ENCODE results near the gene DISP3.

DISP3 gene

DNA sequence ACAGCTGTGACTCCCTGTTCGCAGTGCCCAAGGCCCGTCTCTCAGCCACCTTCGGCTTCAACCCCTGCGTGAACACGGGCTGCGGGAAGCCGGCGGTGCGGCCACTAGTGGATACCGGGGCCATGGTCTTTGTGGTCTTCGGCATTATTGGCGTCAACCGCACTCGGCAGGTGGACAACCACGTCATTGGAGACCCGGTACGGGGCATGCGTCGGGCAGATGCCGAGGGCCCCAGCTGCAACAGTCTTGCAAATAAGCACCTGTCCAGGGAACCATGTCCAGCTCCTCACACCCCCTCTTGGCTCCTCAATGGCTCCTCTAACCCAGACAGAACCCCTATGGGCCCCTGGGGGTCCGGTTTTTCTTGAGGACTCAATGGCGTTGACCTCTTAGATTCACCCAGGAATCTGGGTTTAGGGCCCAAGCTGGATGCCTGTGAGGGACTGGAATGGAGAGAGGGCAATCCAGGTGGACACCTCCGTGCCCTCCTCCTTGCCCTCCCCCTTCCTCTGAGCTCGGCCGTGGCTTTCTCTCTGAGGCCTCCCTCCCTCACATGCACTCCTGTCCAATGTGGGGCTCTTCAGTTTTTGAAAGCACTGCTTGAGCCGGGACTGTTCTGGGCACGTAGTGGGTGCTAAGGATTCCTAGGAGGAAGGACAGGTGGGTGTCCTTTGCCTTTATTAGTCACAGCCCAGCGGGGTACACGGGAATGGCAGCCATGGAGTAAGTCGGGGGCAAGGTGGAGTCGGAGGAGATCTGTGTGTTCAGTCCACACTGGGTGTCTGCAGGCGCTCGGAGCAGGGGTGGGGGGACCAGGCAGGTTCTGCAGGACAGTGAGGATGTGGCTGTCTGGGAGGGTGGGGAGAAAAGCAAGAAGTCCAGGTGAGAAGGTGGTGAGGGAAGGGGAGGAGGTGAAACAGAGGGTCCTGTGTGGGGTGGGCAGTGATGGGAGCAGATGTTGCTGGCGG is 51.1 kb downstream of the DISP3 start:
- DNase-seq = no peak

DNA sequence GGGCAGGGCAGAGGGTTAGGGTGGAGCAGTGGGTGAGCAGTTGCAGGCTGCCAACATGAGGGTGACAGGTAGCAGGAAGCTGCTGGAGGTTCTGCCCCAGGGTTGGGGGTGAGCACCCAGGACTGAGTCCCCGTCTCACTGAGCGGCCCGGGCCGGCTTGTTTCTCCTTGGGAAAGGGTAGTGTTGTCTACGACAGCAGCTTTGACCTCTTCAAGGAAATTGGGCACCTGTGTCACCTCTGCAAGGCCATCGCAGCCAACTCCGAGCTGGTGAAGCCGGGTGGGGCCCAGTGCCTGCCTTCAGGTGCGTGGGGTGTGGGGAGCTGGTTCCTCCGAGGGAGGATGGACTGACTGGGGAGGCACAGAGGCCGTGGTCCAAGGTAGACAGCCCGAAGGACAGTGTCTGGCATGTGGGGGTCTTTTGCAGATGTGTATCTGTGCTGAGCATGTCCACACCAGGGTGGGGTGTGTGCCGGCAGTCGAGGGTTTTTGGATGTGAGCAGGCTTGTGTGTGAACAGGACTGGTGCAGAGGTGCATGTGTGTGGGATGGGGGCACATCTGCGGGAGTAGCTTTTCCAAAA is 51.9 kb downstream of the DISP3 start:
- no peak for DNase-seq

DNA sequence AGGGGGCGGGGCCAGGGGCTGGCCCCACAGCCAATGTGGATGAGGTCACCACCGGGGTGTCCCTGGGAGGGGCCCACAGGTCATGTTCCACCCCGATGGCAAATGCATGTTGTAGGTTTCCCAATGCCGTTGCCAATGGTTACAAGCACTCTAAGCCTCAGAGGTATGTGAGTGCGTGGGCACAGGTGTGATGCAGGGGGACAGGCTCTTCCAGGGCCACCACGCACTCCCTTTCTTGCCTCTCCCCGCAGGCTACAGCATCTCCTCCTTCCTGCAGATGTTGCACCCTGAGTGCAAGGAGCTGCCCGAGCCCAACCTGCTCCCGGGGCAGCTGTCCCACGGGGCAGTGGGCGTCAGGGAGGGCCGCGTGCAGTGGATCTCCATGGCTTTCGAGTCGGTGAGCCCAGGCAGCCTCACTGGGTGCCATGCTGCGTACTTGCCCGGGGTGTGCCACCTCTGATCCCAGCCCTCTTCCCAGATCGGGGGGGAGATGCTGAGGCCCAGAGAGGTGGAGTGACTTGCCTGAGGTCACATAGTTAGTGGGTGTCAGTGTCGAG is 52.4 kb downstream of the DISP3 start:
- DNase-seq = peak; percentile 8

DNA sequence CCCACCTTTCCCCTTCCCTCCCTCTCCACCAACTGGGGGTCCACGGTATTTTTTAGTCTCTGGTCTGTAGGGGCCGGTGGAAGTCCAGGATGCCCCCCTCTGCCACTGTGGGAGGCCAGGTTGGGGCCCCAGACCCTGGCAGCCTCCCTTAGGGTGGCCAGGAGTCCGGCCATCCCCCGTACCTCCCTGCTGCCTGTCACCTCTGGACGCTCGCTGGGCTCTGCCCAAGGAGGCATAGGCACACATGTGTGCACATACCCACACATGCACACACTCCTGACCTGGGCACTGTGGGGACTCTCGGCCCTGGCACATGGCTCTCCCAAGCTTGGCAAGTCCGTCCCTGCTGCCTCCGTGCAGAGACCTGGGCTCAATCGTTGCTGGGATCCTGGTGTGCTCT is 53.0 kb downstream of the DISP3 start:
- DNase-seq = no peak

DNA sequence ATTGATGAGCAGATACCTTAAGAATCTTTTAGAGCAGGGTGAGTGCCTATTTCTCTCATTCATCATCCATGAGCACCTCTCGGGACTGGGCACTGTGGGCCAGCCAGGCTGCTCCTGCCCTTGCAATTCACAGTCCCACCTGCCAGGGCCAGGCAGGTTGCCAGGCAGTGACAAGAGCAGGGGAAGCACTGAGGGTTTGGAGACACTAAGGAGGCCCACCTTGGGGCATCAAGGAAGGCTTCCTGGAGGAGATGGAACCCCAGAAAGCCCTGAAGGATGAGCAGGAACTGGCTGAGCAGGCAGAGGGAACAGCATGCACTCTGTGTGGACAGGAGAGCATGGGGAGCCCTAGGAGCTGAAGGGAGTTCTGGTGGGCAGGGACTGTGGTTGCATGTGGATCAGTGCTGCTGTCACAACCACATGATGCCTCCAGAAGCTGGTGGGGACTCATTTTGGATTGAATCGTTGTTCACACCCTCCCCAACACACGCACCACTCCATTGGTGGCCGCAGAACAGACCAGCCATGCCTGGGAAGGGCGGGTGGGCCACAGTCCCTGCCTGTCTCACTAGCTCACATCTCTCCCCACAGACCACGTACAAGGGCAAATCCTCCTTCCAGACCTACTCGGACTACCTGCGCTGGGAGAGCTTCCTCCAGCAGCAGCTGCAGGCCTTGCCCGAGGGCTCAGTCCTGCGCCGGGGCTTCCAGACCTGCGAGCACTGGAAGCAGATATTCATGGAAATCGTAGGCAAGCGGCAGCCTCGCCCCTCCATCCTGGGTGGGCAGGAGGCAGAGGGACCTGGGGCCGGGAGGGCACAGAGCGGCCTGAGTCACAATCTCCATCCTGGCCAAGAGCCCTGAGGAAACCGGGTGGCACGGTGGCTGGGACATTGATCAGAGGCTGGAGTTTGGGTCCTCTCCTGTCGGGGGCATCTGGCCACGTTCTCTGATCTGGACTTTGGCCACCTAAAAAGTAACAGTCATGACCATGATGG is 55.1 kb downstream of the DISP3 start:
- no peak for DNase-seq

DNA sequence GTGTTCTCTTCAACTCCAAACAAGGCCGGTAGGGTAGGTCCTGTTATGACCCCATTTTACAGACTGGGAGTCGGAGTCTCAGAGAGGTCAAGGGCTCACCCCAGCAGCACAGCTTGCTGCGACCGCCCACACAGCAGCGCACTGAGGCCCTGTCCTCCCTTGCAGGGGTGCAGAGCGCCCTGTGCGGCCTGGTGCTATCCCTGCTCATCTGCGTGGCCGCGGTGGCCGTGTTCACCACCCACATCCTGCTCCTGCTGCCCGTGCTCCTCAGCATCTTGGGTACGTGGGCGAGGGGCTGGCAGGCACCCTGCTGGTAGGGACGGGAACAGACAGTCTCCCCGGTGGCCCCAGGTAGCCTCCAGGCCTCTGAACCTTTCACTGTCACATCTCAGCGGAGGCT is 55.9 kb downstream of the DISP3 start:
- DNase-seq = no peak

DNA sequence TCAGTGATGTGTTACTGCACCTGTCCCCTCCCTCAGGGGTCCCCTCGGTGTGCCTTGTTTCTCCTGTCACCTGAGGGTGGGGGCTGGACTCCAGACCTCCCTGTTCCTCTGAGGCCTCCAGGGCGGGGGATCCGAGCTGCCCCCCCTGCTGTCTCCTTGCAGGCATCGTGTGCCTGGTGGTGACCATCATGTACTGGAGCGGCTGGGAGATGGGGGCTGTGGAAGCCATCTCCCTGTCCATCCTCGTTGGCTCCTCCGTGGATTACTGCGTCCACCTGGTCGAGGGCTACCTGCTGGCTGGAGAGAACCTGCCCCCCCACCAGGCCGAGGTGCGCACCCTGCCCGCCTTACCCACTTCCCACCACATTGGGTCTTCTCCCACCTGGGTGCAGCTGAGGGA is 56.4 kb downstream of the DISP3 start:
- no peak for DNase-seq

DNA sequence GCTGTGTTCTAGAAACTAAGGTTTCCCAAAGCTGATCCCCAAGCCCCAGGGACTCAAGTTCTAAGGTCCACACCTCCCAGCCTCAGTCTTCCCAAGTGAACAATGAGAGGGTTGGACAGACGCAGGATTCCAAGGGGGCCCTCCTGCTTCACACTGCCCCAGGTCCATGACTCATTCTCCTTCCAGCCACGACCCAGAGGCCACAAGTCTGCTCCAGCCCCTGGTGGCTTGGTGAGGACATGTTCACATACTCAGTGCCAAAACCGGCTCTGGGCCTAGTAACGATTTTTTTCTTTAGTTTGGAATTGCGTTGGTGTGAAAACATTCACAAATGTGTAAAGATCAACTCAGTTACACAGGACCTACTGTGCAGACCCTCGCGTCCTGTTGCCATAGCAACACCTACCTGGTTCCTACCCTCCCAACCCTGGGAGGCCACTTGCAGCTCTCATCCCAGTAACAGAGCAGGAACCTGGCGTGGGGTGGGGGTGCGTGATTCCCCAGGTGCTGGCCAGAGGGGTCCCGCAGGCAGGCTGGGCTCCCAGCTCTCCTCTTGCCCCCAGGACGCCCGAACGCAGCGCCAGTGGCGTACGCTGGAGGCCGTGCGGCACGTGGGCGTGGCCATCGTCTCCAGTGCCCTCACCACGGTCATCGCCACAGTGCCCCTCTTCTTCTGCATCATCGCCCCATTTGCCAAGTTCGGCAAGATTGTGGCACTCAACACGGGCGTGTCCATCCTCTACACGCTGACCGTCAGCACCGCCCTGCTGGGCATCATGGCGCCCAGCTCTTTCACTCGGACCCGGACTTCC is 57.0 kb downstream of the DISP3 start:
- no peak for DNase-seq

DNA sequence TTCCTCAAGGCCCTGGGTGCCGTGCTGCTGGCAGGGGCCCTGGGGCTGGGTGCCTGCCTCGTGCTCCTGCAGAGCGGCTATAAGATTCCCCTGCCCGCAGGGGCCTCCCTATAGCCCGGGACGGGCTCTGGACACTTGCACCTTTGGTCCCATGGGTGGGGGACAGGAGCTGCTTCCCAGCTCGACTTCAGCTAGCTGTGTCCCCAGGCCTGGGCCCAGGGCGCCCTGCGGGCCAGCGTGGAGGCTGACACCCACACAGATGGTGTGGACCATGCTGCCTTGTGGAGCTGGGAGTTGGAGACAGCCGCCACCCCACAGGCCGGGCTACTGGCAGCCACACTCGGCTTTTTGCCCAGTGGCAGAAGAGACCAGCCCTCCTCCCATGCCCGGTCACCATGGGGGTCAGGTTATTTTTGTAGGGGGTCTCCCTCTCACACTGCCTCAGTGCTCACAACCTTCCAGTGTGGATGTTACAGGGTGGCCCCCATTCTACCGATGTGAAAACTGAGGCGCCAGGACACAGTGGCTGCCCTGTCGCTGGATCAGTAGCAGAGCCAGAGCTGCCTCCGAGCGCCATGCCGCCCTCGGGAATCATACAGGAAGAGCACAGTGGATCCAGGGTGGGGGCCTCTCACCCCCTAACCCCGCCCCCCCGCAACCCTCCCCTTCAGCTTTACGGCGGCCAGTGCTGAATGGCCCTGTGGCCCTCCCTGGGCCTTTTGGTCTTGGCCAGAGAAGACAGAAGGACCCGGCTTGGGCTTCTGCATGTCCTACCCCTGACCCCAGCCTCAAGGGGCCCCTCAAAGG is 57.8 kb downstream of the DISP3 start:
- DNase-seq = no peak

DNA sequence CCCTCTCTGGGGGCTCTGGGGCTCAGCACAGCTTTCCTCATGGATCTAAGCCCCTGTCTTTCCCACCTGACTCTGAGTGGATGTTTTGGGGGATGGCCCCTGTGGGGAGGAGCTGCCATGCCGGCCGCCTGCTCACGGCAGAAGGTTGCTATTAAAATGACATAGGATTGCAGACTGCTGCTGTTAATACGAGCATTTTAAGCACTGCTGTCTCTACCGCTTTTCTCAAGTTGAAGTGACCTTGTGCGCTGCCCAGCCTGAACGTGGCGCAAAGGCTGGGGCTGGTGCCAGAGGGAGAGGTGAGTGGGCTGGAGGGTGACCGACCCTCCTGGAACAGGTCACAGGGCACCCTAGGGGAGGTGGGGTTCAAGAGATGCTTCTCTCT is 58.4 kb downstream of the DISP3 start:
- no peak for DNase-seq

DNA sequence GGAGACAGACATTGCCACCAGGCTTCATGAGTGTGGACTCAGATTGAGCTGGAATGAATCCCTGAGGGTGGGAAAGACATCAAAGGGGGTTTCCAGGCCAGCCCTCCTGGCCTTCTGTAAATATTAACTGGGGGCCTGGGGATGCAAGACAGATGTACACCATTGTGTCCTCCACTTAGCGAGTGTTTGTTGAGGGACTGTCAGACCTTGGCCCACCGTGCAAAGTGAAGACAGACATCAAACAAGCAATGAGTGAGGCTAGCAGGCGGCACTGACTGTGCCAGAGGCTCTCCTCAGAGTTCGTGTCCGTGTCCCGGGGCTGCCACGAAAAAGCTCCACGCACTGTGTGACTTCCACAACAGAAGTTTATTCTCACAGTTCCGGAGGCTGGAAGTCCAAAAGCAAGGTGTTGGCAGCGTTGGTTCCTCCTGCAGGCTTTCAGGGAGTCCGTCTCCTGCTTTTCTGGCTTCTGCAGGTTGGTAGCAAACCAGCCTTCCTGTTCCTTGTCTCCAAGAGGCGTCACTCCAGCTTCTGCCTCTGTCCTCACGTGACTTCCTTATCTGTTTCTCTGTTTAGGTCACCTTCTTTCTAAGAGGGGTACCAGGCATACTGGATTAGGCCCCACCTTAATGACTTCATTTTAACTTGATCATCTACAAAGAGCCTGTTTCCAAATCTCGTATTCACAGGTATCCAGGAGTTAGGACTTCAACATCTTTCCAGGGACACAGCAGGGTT is 59.1 kb downstream of the DISP3 start:
- DNase-seq = no peak

DNA sequence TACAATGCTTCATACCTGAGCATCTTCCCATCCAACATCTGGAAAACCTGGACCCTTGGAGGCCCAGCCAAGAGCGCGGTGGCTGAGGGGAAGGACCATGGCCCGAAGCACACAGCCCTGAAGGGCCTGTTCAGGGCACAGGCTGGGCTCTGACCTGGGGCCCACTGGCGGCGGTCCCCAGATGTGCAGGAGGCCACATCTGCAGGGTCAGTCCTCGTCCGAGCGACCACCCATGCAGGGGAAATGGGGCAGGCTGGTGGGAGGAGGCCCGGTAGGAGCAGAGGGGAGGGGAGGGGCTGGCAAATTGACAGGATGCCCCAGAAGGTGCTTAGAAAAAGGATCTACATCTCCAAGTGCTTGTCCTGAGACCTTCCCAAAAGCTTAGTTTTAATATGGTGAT is 59.9 kb downstream of the DISP3 start:
- DNase-seq = no peak

DNA sequence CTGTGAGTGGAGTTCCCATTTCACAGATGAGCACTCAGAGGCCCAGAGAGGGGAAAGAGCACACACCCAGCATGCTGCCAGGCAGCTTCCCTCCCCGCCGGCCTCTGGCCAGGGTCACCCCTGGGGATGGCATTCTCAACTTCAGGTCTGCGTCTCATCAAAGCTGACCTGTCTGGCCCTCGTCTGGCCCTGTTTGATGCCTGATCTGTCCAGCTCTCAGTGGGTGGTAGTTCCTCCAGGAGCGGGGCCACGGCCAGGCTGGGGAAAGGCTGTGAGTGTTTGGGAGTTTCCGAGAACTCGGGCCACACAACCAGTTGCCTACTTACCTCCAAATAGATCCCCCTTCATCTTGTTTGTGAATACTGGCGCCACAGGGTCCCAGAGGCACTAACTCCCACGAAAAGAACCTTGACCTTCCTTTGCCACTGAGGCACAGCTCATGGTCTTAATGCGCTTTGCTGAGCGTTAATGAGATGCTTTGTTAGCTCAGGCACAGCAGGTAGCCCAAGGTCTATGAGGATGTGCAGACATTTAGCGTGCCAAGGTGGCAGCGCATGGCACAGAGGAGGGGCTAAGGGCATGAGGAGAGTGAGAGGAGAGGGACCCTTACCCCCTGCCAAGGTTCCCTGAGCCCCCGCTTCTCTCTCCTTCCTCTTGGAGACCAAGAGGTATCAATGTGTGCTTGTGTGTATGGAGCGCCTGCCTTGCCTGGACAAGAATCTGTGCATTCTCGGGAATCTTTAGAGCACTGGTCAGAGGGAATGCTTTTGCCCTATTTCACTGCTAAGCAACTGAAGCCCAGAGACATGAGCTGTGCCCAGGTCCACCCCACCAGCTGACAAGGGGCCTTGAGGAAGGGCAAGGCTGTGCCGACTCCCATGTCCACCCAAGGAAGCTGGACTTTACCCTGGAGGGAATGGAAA is 61.2 kb downstream of the DISP3 start:
- no peak for DNase-seq

DNA sequence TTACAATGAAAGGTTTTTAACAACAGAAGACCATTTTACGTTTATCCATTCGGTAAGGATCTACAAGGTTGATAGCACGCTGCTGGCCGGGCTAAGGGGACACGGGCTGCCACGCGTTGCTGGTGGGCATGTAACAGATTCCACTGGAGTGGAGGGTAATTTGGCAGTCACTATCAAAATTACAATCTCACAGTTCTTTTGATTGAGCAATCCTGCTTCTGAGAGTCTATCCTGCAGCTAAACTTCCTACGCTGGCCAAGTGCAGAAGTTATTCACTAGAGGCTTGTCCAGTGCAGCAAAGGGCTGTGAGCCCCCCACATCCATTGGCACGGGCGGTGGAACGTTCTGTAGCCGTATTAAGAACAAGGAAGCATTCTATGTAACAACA is 61.8 kb downstream of the DISP3 start:
- no peak for DNase-seq

DNA sequence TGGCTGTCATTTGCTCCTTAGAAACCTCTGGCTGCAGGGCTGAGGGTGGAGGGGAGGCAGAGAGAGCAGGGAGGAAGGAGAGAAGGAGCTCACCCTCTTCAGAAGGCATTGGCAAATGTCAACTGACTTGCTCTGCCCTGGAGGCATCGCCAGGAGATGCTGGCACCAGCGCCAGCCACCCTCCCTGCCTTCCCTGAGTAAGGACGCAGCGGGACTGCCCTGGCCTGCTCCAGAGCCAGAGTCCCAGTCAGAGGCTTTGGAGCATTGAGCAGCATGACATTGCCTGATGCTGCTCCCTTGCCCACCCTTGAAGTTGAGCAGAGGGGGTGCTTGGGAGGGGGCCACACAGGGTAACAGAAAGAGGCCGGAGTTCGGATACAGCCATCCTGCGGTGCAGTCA is 62.3 kb downstream of the DISP3 start:
- DNase-seq = peak; percentile 62

DNA sequence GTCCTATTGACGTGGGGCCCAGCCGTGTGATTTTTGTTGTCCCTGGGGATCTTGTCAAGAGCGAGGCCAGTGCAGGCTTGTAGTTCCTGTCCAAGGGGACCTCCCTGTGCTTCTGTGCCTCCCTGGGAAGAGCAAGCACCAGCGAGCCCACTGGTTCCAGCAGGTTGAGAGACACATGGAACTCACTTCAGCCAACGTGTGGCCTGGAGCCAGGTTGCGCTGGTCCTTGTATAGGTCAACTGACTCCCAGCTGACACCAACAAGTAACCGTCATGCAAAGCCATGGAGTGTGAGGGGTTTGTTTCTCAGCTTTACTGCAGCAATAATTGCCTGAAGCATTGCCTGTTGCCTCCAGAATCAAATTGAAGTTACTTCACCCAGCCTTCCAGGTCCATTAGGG is 63.0 kb downstream of the DISP3 start:
- peak; percentile 50 for DNase-seq

DNA sequence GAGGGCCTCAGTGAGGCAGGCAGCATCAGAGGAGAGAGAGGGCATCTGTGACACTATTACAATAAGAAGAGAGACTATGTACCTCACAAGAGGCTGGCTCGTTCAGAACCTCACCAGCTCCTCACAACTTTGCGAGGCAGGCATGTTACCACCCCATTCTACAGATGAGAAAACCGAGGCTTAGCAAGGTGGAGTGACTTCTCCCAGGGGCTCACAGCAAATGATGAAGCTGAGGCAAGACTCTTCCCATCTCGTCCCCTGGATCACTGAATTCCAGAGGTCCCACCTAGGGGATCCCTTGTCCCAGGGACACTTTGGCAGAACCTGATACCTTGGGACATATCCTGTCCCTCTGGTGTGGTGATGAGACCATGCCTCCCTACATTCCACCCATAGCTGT is 64.4 kb downstream of the DISP3 start:
- DNase-seq = no peak

DNA sequence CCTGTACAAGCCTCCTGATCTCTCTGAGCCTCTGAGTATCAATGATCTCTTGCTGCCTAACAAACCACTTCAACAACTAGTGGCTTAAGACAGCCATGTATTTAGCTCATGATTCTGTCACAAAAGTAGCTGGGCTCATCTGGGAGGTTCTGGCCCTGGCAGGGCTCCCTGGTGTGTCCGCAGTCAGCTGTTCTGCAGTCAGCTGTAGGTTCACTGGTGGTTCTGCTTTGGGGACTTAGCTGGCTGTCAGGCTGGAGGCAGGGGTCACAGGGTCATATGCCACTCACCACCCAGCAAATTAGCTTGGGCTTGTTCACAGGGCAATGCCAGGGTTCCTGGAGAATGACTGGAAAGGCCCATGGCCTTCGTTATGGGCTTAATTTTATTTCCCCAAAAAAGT is 64.8 kb downstream of the DISP3 start:
- DNase-seq = no peak

DNA sequence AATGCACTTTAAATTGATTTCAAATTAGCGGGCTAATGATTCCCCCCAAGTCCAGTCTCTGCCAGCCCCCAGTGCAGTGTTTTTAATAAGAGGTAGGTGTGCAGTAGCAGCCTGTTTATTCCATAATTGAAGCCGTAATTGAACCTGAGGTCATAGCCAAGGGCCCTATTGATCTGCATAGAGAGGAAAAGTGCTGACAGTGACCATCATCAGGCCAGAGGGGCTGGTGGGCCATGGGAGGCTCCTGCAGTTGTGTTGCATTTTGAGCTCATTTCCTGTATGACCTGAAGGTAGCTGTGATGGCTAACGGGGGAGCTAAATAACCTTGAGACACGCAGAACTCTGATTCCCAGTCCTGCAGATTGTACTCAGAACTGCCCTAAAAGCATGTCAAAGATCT is 67.5 kb downstream of the DISP3 start:
- no peak for DNase-seq
